HepG2 (cell line): ENCODE results near the gene DAB2IP. TPM values are rescaled to one million over a fixed set of nuclear protein-coding genes. Genes with fewer than 3 reads are reported as not detected.

Experiments
- ATAC-seq: fragments of 200-7000 bp; cut with Tn5 transposase; 3 replicates; pipeline ENCODE4 v1.9.1; 2020; ENCODE audit warnings: mild to moderate bottlenecking, moderate library complexity
- BruUV-seq: library from RNA; stranded (reverse); fragments of 400-500 nt; replicated peaks from 2 replicates; lab custom pipeline; 2021; lab: Mats Ljungman, UMichigan
- CTCF ChIA-PET: fragments of 300-600 bp; formaldehyde crosslinking; extraction: SDS; loops from one replicate; lab custom pipeline; 2021; ENCODE audit warnings: low total read pairs, inconsistent platforms, low intra/inter-chr PET ratio; lab: Yijun Ruan, JAX
- POLR2A ChIA-PET: fragments of 350-600 bp; sonication (Branson Sonifier 250); formaldehyde crosslinking; loops from one replicate; lab custom pipeline; 2020; ENCODE audit warnings: antibody characterized with exemption, inconsistent platforms; lab: Yijun Ruan, JAX
- DNase-seq: peaks from one replicate; pipeline ENCODE4 v3.0.0-alpha.2; 2015; ENCODE audit warnings: low spot score
- FAIRE-seq: peaks from 3 replicates; lab custom pipeline; 2011; peaks lifted over from hg19 to GRCh38; lab: Jason Lieb, UNC
- H2AFZ ChIP-seq: one replicate; pipeline ENCODE4 v1.6.1; 2011; ENCODE audit warnings: low read length, inconsistent platforms
- H3K27ac ChIP-seq: fragments of 300-600 bp; 3 replicates; pipeline ENCODE4 v1.8.0; 2011; ENCODE audit warnings: mixed run types, mild to moderate bottlenecking, mixed read lengths, low read length, inconsistent platforms; ENCODE audit not compliant: insufficient read depth; ENCODE audit errors: extremely low read length
- H3K27me3 ChIP-seq, 2 experiments: fragments of 200-600 bp in 1 of 2; 2 replicates in 1 of 2; 3 replicates in 1 of 2; pipeline versions ENCODE4 v1.6.0 to v1.8.0; 2011; ENCODE audit warnings: low read length in 2 of 2, mild to moderate bottlenecking in 2 of 2, moderate library complexity in 2 of 2, inconsistent platforms in 1 of 2; ENCODE audit not compliant: insufficient read depth in 2 of 2, control insufficient read depth in 1 of 2
- H3K36me3 ChIP-seq, 2 experiments: fragments of 200-600 bp in 1 of 2; replicated peaks in 1 of 2; 2 replicates in 1 of 2; 3 replicates in 1 of 2; pipeline versions ENCODE4 v1.5.1 to v1.8.0; 2011; ENCODE audit warnings: low read length in 2 of 2, inconsistent platforms in 1 of 2; ENCODE audit not compliant: insufficient read depth in 2 of 2, control insufficient read depth in 1 of 2
- H3K4me1 ChIP-seq: 2 replicates; pipeline ENCODE4 v1.5.1; 2012; ENCODE audit warnings: low read length, inconsistent platforms; ENCODE audit not compliant: insufficient read depth
- H3K4me2 ChIP-seq: 2 replicates; pipeline ENCODE4 v1.6.0; 2011; ENCODE audit warnings: low read depth, low read length, inconsistent platforms
- H3K4me3 ChIP-seq, 3 experiments: fragments of 200-600 bp in 1 of 3; sonication (generic), shearing (Covaris generic) in 1 of 3; replicated peaks in 1 of 3; 2 replicates each; pipeline ENCODE4 v1.5.1; 2011 to 2016; ENCODE audit warnings: low read length in 3 of 3, inconsistent platforms in 2 of 3, low read depth in 2 of 3, mild to moderate bottlenecking in 2 of 3, control low read depth in 1 of 3, mixed read lengths in 1 of 3; ENCODE audit not compliant: insufficient read depth in 1 of 3
- H3K79me2 ChIP-seq: one replicate; pipeline ENCODE4 v1.6.1; 2011; ENCODE audit warnings: low read length, inconsistent platforms; ENCODE audit not compliant: insufficient read depth
- H3K9ac ChIP-seq: 2 replicates; pipeline ENCODE4 v1.6.0; 2011; ENCODE audit warnings: mild to moderate bottlenecking, low read depth, low read length, inconsistent platforms; ENCODE audit not compliant: insufficient read depth
- H3K9me3 ChIP-seq: 2 replicates; pipeline ENCODE4 v1.5.1; 2012; ENCODE audit warnings: mild to moderate bottlenecking, low read length
- H4K20me1 ChIP-seq: 2 replicates; pipeline ENCODE4 v1.6.0; 2011; ENCODE audit warnings: inconsistent platforms, mild to moderate bottlenecking, low read length, moderate library complexity; ENCODE audit not compliant: insufficient read depth
- CSRNP1 ChIP-seq: sonication (generic); formaldehyde crosslinking; IDR thresholded peaks from 2 replicates; pipeline ENCODE4 v1.8.1; 2023; ENCODE audit warnings: mild to moderate bottlenecking, missing genetic modification reagents
- FOXM1 ChIP-seq: sonication (generic); formaldehyde crosslinking; IDR thresholded peaks from 2 replicates; pipeline ENCODE4 v1.5.0; 2020; ENCODE audit warnings: missing genetic modification reagents
- MAF1 ChIP-seq: sonication (generic); formaldehyde crosslinking; IDR thresholded peaks from 2 replicates; pipeline ENCODE4 v1.5.0; 2020; ENCODE audit warnings: missing genetic modification reagents, borderline replicate concordance
- NFE2L2 ChIP-seq: fragments of 150-350 bp; IDR thresholded peaks from 2 replicates; pipeline ENCODE4 v1.6.1; 2014; ENCODE audit warnings: low read length
- POLR2AphosphoS2 ChIP-seq: IDR thresholded peaks from 2 replicates; pipeline ENCODE4 v1.6.1; 2011; ENCODE audit warnings: low read depth, low read length, improper control_type of control experiment
- RBM22 ChIP-seq: fragments of 200-400 bp; formaldehyde crosslinking; optimal IDR thresholded peaks from 2 replicates; pipeline ENCODE3; 2017; ENCODE audit warnings: mild to moderate bottlenecking, low read length, moderate library complexity
- REPIN1 ChIP-seq: sonication (generic); formaldehyde crosslinking; IDR thresholded peaks from 2 replicates; pipeline ENCODE4 v1.8.0; 2022; ENCODE audit warnings: missing genetic modification reagents, low read depth, mild to moderate bottlenecking, borderline replicate concordance
- SMYD3 ChIP-seq: sonication (generic); formaldehyde crosslinking; IDR thresholded peaks from 2 replicates; pipeline ENCODE4 v1.8.1; 2023; ENCODE audit warnings: mild to moderate bottlenecking, missing genetic modification reagents
- TMF1 ChIP-seq: sonication (generic); formaldehyde crosslinking; IDR thresholded peaks from 2 replicates; pipeline ENCODE4 v1.8.1; 2022; ENCODE audit warnings: low read depth, missing genetic modification reagents
- ZNF138 ChIP-seq: sonication (generic); formaldehyde crosslinking; IDR thresholded peaks from 2 replicates; pipeline ENCODE4 v1.5.0; 2020; ENCODE audit warnings: mild to moderate bottlenecking, low read depth, missing genetic modification reagents
- ZNF292 ChIP-seq: sonication (generic); formaldehyde crosslinking; IDR thresholded peaks from 2 replicates; pipeline ENCODE4 v1.8.1; 2022; ENCODE audit warnings: mild to moderate bottlenecking, low read depth, missing genetic modification reagents, borderline replicate concordance
- ZNF552 ChIP-seq: sonication (generic); formaldehyde crosslinking; IDR thresholded peaks from 2 replicates; pipeline ENCODE4 v1.9.0; 2022; ENCODE audit warnings: missing genetic modification reagents, mild to moderate bottlenecking, borderline replicate concordance
- ZNF660 ChIP-seq: sonication (generic); formaldehyde crosslinking; IDR thresholded peaks from 2 replicates; pipeline ENCODE4 v1.5.1; 2020; ENCODE audit warnings: mild to moderate bottlenecking, low read depth, missing genetic modification reagents, borderline replicate concordance
- ZNF670 ChIP-seq: sonication (generic); formaldehyde crosslinking; IDR thresholded peaks from 2 replicates; pipeline ENCODE4 v1.8.0; 2022; ENCODE audit warnings: mild to moderate bottlenecking, missing genetic modification reagents, borderline replicate concordance
- ZNF883 ChIP-seq: sonication (generic); formaldehyde crosslinking; IDR thresholded peaks from 2 replicates; pipeline ENCODE4 v1.5.1; 2020; ENCODE audit warnings: mild to moderate bottlenecking, missing genetic modification reagents; ENCODE audit errors: not compliant biosample characterization
- whole genome bisulfite sequencing: methylation state at CpG from one replicate; pipeline ENCODE4 v1.1.6; 2017; ENCODE audit warnings: low lambda C conversion rate; 5-methylcytosine and 5-hydroxymethylcytosine counted together
- in situ Hi-C: cut with HindIII; loops from 2 replicates; pipeline ENCODE4 v1.10.0; 2017; ENCODE audit warnings: low pct_unique_long_range_greater_than_20kb; ENCODE audit not compliant: extremely low pct_ligation_motif_present
- intact Hi-C: fragments of 100-400 bp; cut with micrococcal nuclease; formaldehyde crosslinking; loops from one replicate; pipeline ENCODE4 v1.10.0; 2022; ENCODE audit not compliant: unreplicated experiment
- polyA plus RNA-seq, 8 experiments: library from polyadenylated mRNA; depleted of rRNA in 3 of 8; stranded (reverse) in 7 of 8; unstranded in 1 of 8; fragments of >200 nt; fragmentation: Illumina TruSeq in 4 of 8; extraction: Trizol in 4 of 8; gene quantifications; 2 replicates each; pipeline versions ENCODE4 v1.2.1 to v1.2.3, GENCODE V29; 2011 to 2016; ENCODE audit warnings: low read depth in 4 of 8, missing spikeins in 1 of 8, mixed read lengths in 1 of 8; ENCODE audit not compliant: insufficient read depth in 1 of 8
- total RNA-seq, 5 experiments: library from RNA; depleted of rRNA; stranded (reverse); fragments of >200 nt; fragmentation: Illumina TruSeq; extraction: Trizol; gene quantifications; 2 replicates each; pipeline ENCODE4 v1.2.3, GENCODE V29; 2016; ENCODE audit warnings: low read depth in 1 of 5

The DAB2IP gene
- total and polyA plus RNA-seq, 2 of the 13 experiments (the other 11 are each of a cell fraction or from before 2014, with no cell fraction given) = 25.3 to 37.9 TPM

GRCh38 chr9:121642758-121643157, 8.7 kb upstream of the DAB2IP start:
- Histone ChIP-seq H3K79me2 (no peaks in the 10 kb centered on the region), H3K36me3 (no peaks in the 10 kb centered on the region), H3K27me3 (no peaks in the 10 kb centered on the region), H3K4me1 (peaks cover 29% of the 10 kb centered on the region), H3K4me3 (no peak overlapping the region), H3K9me3 (no peaks in the 10 kb centered on the region; the same call in 1 of the 2 replicates), H3K9ac (no peak overlapping the region), H2AFZ (no peak overlapping the region), H3K27ac (no peak overlapping the region), H3K4me2 (no peak overlapping the region), H4K20me1 (no peaks in the 10 kb centered on the region)
- ChIA-PET POLR2A (no interaction called here), CTCF (no interaction called here)
- FAIRE-seq (no peak), DNase-seq (no peak), ATAC-seq (no peak)
- TF ChIP-seq CSRNP1 (CRISPR knock-in tag) = no peak
- TF ChIP-seq ZNF660 = no peak
- TF ChIP-seq SMYD3 (CRISPR knock-in tag) = no peak
- no peak for TF ChIP-seq ZNF552 (CRISPR knock-in tag)
- no peak for TF ChIP-seq ZNF138
- TF ChIP-seq NFE2L2 = no peak
- TF ChIP-seq MAF1 (CRISPR knock-in tag) = no peak
- TF ChIP-seq TMF1 (CRISPR knock-in tag) = no peak
- no peak for TF ChIP-seq REPIN1 (CRISPR knock-in tag)
- TF ChIP-seq RBM22 = no peak
- TF ChIP-seq ZNF883 (CRISPR knock-in tag) = no peak
- no peak for TF ChIP-seq ZNF670 (CRISPR knock-in tag)
- no peak for TF ChIP-seq POLR2AphosphoS2
- no peak for TF ChIP-seq FOXM1
- no peak for TF ChIP-seq ZNF292 (CRISPR knock-in tag)
- 79% methylated on average over 3 of the region's 3 CpGs for WGBS
- no TSS peak for BruUV-seq
- in situ Hi-C loops = loop anchor here (5.0 to 10.0 kb wide), 2 partner anchors 45 to 352 kb away; no protein-coding TSS in a partner anchor
- intact Hi-C loops = no loop called here
